SK-N-SH (cell line): ENCODE results near the gene LKAAEAR1.

Source experiments
- EZH2phosphoT487 ChIP-seq: fragments of 200-600 bp; sonication (generic); IDR thresholded peaks from 2 replicates; pipeline ENCODE4 v1.6.1; 2017; ENCODE audit warnings: low read depth, mixed run types, mild to moderate bottlenecking, antibody characterized with exemption, moderate library complexity, borderline replicate concordance
- GABPA ChIP-seq: IDR thresholded peaks from 2 replicates; pipeline ENCODE4 v1.4.0; 2012; ENCODE audit warnings: low read depth, mild to moderate bottlenecking
- TEAD4 ChIP-seq: IDR thresholded peaks from 2 replicates; pipeline ENCODE4 v1.4.0; 2012; ENCODE audit warnings: mild to moderate bottlenecking, borderline replicate concordance; ENCODE audit not compliant: insufficient read depth
- TF ChIP-seq, protein P1 (sequence below): fragments of 200-600 bp; sonication (generic); IDR thresholded peaks from 2 replicates; pipeline ENCODE4 v1.6.1; 2017; ENCODE audit warnings: antibody characterized with exemption, mild to moderate bottlenecking, moderate library complexity

DNA sequence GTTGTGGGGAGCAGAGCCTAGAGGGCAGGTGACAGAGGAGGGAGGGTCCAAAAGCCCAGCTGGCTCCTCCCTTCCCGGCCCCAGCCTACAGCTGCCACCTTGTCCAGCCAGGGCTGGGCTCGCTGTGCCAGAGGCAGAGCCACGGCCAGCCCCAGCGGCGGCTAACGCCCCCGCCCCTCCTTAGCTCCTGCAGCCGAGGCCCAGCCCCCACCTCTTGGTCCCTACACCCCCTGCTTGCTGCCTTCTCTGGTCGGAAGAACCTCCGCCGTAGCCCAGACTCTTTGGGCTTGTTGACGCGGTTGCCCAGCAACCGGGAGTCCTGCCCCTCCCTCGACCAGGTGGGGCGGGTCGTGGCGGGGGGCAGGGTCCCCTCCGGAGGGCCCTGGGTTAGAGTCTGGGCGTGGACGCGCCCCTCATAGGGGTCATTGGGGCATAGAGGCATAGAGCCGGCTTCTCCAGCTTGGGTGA, 521 bp upstream of the LKAAEAR1 start:
- no peak for TF ChIP-seq TEAD4
- no peak for TF ChIP-seq EZH2phosphoT487
- TF ChIP-seq, protein P1, sequence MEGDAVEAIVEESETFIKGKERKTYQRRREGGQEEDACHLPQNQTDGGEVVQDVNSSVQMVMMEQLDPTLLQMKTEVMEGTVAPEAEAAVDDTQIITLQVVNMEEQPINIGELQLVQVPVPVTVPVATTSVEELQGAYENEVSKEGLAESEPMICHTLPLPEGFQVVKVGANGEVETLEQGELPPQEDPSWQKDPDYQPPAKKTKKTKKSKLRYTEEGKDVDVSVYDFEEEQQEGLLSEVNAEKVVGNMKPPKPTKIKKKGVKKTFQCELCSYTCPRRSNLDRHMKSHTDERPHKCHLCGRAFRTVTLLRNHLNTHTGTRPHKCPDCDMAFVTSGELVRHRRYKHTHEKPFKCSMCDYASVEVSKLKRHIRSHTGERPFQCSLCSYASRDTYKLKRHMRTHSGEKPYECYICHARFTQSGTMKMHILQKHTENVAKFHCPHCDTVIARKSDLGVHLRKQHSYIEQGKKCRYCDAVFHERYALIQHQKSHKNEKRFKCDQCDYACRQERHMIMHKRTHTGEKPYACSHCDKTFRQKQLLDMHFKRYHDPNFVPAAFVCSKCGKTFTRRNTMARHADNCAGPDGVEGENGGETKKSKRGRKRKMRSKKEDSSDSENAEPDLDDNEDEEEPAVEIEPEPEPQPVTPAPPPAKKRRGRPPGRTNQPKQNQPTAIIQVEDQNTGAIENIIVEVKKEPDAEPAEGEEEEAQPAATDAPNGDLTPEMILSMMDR: no peak
- no peak for TF ChIP-seq GABPA
